HepG2 (cell line): ENCODE measurements around the gene LTB4R. TPM values are rescaled to one million over a fixed set of nuclear protein-coding genes. Genes with fewer than 3 reads are reported as not detected.
A peak's percentile ranks its signal among the peaks of the same experiment; 100 is the strongest.

Experiments used
- BRF2 ChIP-seq: sonication (generic); formaldehyde crosslinking; IDR thresholded peaks from 2 replicates; pipeline ENCODE4 v1.8.1; 2022; ENCODE audit warnings: mild to moderate bottlenecking, missing genetic modification reagents
- GZF1 ChIP-seq: sonication (generic); formaldehyde crosslinking; IDR thresholded peaks from 2 replicates; pipeline ENCODE4 v1.5.1; 2020; ENCODE audit warnings: mild to moderate bottlenecking, missing genetic modification reagents
- HNF1A ChIP-seq, 2 experiments: sonication (generic) in 1 of 2; formaldehyde crosslinking in 1 of 2; IDR thresholded peaks; 2 replicates each; pipeline versions ENCODE4 v1.4.0 to v1.6.1; 2016 to 2020; ENCODE audit warnings: borderline replicate concordance in 1 of 2, low read depth in 1 of 2, mild to moderate bottlenecking in 1 of 2, missing genetic modification reagents in 1 of 2
- IRF9 ChIP-seq: sonication (generic); formaldehyde crosslinking; IDR thresholded peaks from 2 replicates; pipeline ENCODE4 v1.8.0; 2022; ENCODE audit warnings: missing genetic modification reagents, mild to moderate bottlenecking, borderline replicate concordance
- KLF13 ChIP-seq: sonication (generic); formaldehyde crosslinking; IDR thresholded peaks from 2 replicates; pipeline ENCODE4 v1.4.0; 2020; ENCODE audit warnings: mild to moderate bottlenecking, missing genetic modification reagents
- KMT2B ChIP-seq: IDR thresholded peaks from 2 replicates; pipeline ENCODE4 v1.6.1; 2016; ENCODE audit warnings: missing genetic modification reagents, missing compliant biosample characterization
- MAF1 ChIP-seq: sonication (generic); formaldehyde crosslinking; IDR thresholded peaks from 2 replicates; pipeline ENCODE4 v1.5.0; 2020; ENCODE audit warnings: missing genetic modification reagents, borderline replicate concordance
- MAZ ChIP-seq, 2 experiments: sonication (generic) in 1 of 2; formaldehyde crosslinking in 1 of 2; IDR thresholded peaks; 2 replicates each; pipeline versions ENCODE4 v1.5.0 to v1.6.1; 2012 to 2020; ENCODE audit warnings: low read depth in 2 of 2, mild to moderate bottlenecking in 2 of 2, borderline replicate concordance in 1 of 2, improper control_type of control experiment in 1 of 2, low read length in 1 of 2, missing genetic modification reagents in 1 of 2, moderate library complexity in 1 of 2
- NCOA2 ChIP-seq: sonication (generic); formaldehyde crosslinking; IDR thresholded peaks from 2 replicates; pipeline ENCODE4 v1.8.0; 2022; ENCODE audit warnings: inconsistent platforms
- NFE2L1 ChIP-seq: sonication (generic); formaldehyde crosslinking; IDR thresholded peaks from 2 replicates; pipeline ENCODE4 v1.4.0; 2020; ENCODE audit warnings: missing genetic modification reagents, mild to moderate bottlenecking, borderline replicate concordance
- NFYB ChIP-seq: sonication (generic); formaldehyde crosslinking; IDR thresholded peaks from 2 replicates; pipeline ENCODE4 v1.4.0; 2020; ENCODE audit warnings: missing genetic modification reagents
- TGIF2 ChIP-seq: IDR thresholded peaks from 2 replicates; pipeline ENCODE4 v1.6.1; 2016; ENCODE audit warnings: control low read depth, missing compliant biosample characterization
- ZBTB21 ChIP-seq: sonication (generic); formaldehyde crosslinking; IDR thresholded peaks from 2 replicates; pipeline ENCODE4 v1.4.0; 2020; ENCODE audit warnings: missing genetic modification reagents
- ZBTB3 ChIP-seq: sonication (generic); formaldehyde crosslinking; IDR thresholded peaks from 2 replicates; pipeline ENCODE4 v1.4.0; 2020; ENCODE audit warnings: low read depth, mild to moderate bottlenecking, moderate library complexity, missing genetic modification reagents, borderline replicate concordance
- ZFP90 ChIP-seq: sonication (generic); formaldehyde crosslinking; IDR thresholded peaks from 2 replicates; pipeline ENCODE4 v1.8.0; 2022; ENCODE audit warnings: missing genetic modification reagents, mild to moderate bottlenecking, inconsistent platforms, borderline replicate concordance
- ZNF256 ChIP-seq: sonication (generic); formaldehyde crosslinking; conservative IDR thresholded peaks from 2 replicates; pipeline ENCODE4 v1.4.0; 2020; ENCODE audit warnings: missing genetic modification reagents
- ZNF337 ChIP-seq: sonication (generic); formaldehyde crosslinking; IDR thresholded peaks from 2 replicates; pipeline ENCODE4 v1.5.1; 2020; ENCODE audit warnings: missing genetic modification reagents, low read depth, mild to moderate bottlenecking, borderline replicate concordance
- ZNF382 ChIP-seq: sonication (generic); formaldehyde crosslinking; IDR thresholded peaks from 2 replicates; pipeline ENCODE4 v1.5.0; 2020; ENCODE audit warnings: missing genetic modification reagents, mild to moderate bottlenecking, borderline replicate concordance
- ZNF691 ChIP-seq: sonication (generic); formaldehyde crosslinking; IDR thresholded peaks from 2 replicates; pipeline ENCODE4 v1.4.0; 2020; ENCODE audit warnings: missing genetic modification reagents, low read depth, mild to moderate bottlenecking, borderline replicate concordance
- ZSCAN12 ChIP-seq: sonication (generic); formaldehyde crosslinking; IDR thresholded peaks from 2 replicates; pipeline ENCODE4 v1.9.0; 2021; ENCODE audit warnings: mild to moderate bottlenecking, missing genetic modification reagents
- polyA plus RNA-seq, 8 experiments: library from polyadenylated mRNA; depleted of rRNA in 3 of 8; stranded (reverse) in 7 of 8; unstranded in 1 of 8; fragments of >200 nt; fragmentation: Illumina TruSeq in 4 of 8; extraction: Trizol in 4 of 8; gene quantifications; 2 replicates each; pipeline versions ENCODE4 v1.2.1 to v1.2.3, GENCODE V29; 2011 to 2016; ENCODE audit warnings: low read depth in 4 of 8, missing spikeins in 1 of 8, mixed read lengths in 1 of 8; ENCODE audit not compliant: insufficient read depth in 1 of 8
- total RNA-seq, 5 experiments: library from RNA; depleted of rRNA; stranded (reverse); fragments of >200 nt; fragmentation: Illumina TruSeq; extraction: Trizol; gene quantifications; 2 replicates each; pipeline ENCODE4 v1.2.3, GENCODE V29; 2016; ENCODE audit warnings: low read depth in 1 of 5

LTB4R gene
- total and polyA plus RNA-seq, 2 of the 13 experiments (the other 11 are each of a cell fraction or from before 2014, with no cell fraction given): 3.2 to 8.2 TPM

GRCh38 chr14:24296341-24297157 is 14.8 kb upstream of the LTB4R start (continued):
- TF ChIP-seq MAZ (IDR thresholded peaks at IDR 0.05; ENCODE audit: borderline replicate concordance, low read depth, low read length) (0 out of 2 replicates have a peak, but pooled peaks have one; percentile 13), MAZ (CRISPR knock-in tag; IDR thresholded peaks at IDR 0.05; ENCODE audit: low read depth) (no peak; the same call in 1 of the 2 replicates), ZNF337 (no peak), IRF9 (CRISPR knock-in tag) (no peak; the same call in 1 of the 2 replicates), KLF13 (no peak), ZNF382 (CRISPR knock-in tag) (no peak), ZNF691 (CRISPR knock-in tag) (peak; percentile 80; the same call in 1 of the 2 replicates), BRF2 (no peak), GZF1 (CRISPR knock-in tag) (peak; percentile 72; the same call in 1 of the 2 replicates), ZSCAN12 (no peak), NFYB (CRISPR knock-in tag) (0 out of 2 replicates have a peak, but pooled peaks have one; percentile 21), NFE2L1 (CRISPR knock-in tag) (no peak), NCOA2 (CRISPR knock-in tag) (no peak; the same call in 1 of the 2 replicates), ZBTB21 (CRISPR knock-in tag) (peak; percentile 37; the same call in 1 of the 2 replicates), HNF1A (IDR thresholded peaks at IDR 0.05; ENCODE audit: low read depth) (no peak), HNF1A (CRISPR knock-in tag; IDR thresholded peaks at IDR 0.05; ENCODE audit: borderline replicate concordance) (peak; percentile 38; the same call in 1 of the 2 replicates), ZNF256 (CRISPR knock-in tag) (no peak), KMT2B (CRISPR knock-in tag) (no peak; the same call in 1 of the 2 replicates), TGIF2 (no peak), ZFP90 (CRISPR knock-in tag) (no peak), ZBTB3 (CRISPR knock-in tag) (no peak), MAF1 (CRISPR knock-in tag) (no peak)
